GM13977 (cell line): ENCODE measurements around the gene ERBB2.

Experiments used
- DNase-seq: peaks from one replicate; pipeline ENCODE4 v3.0.0; 2012; ENCODE audit warnings: low spot score
- in situ Hi-C: fragments of 300-500 bp; cut with MboI; formaldehyde crosslinking; loops from one replicate; pipeline ENCODE4 v1.12.0; 2022; ENCODE audit warnings: low sequenced_read_pairs, low pct_unique_long_range_greater_than_20kb, mixed read lengths, inconsistent platforms; ENCODE audit not compliant: unreplicated experiment
- TF ChIP-seq, protein P1 (sequence below): IDR thresholded peaks from 2 replicates; pipeline ENCODE4 v1.5.1; 2012; ENCODE audit warnings: mild to moderate bottlenecking, control low read depth; ENCODE audit not compliant: insufficient read depth; ENCODE audit errors: extremely low read depth, missing control alignments

ERBB2 gene

DNA sequence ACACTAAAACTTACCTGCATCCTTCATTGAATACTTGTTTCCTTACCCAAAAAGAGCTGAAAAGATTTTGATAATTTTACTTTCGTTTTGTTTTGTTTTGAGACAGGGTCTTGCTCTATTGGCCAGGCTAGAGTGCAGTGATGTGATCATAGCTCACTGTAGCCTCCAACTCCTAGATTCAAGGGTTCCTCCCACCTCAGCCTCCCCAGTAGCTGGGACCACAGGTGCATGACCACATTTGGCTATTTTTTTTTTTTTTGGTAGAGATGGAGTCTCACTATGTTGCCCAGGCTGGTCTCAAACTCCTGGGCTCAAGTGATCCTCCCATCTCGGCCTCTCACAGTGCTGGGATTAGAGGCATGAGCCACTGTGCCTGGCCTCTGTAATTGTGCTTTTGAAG lies 44.8 kb upstream of the ERBB2 start:
- in situ Hi-C loops: no loop called here
- no peak for DNase-seq
- TF ChIP-seq, protein P1, sequence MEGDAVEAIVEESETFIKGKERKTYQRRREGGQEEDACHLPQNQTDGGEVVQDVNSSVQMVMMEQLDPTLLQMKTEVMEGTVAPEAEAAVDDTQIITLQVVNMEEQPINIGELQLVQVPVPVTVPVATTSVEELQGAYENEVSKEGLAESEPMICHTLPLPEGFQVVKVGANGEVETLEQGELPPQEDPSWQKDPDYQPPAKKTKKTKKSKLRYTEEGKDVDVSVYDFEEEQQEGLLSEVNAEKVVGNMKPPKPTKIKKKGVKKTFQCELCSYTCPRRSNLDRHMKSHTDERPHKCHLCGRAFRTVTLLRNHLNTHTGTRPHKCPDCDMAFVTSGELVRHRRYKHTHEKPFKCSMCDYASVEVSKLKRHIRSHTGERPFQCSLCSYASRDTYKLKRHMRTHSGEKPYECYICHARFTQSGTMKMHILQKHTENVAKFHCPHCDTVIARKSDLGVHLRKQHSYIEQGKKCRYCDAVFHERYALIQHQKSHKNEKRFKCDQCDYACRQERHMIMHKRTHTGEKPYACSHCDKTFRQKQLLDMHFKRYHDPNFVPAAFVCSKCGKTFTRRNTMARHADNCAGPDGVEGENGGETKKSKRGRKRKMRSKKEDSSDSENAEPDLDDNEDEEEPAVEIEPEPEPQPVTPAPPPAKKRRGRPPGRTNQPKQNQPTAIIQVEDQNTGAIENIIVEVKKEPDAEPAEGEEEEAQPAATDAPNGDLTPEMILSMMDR: no peak

GRCh38 chr17:39658346-39658745 lies 41.5 kb upstream of the ERBB2 start:
- no peak for DNase-seq
- in situ Hi-C loops: no loop called here
- TF ChIP-seq, protein P1: no peak

- in situ Hi-C loops: no loop called here
- TF ChIP-seq, protein P1: no peak
- no peak for DNase-seq
Observed at GRCh38 chr17:39658760-39659159, 41.1 kb upstream of the ERBB2 start.

GRCh38 chr17:39659279-39660010 lies 40.4 kb upstream of the ERBB2 start:
- TF ChIP-seq, protein P1: no peak
- no peak for DNase-seq
- in situ Hi-C loops: no loop called here

DNA sequence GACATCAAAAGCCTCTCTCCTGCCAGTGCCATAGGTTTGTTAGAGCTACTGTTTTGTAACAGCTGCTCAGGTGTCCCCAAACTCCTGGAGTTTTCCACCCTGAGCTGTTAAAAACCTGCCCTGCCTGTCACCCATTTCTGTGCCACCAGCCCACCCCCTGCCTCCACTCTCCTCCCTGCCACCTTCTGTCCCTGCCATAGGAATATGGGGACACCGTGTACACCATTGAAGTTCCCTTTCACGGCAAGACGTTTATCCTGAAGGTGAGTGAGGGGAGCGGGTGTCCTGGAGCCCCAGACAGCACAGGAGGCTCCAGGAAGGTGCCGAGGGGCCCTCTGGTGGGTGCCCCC lies 39.9 kb upstream of the ERBB2 start:
- in situ Hi-C loops: no loop called here
- TF ChIP-seq, protein P1: no peak
- no peak for DNase-seq

DNA sequence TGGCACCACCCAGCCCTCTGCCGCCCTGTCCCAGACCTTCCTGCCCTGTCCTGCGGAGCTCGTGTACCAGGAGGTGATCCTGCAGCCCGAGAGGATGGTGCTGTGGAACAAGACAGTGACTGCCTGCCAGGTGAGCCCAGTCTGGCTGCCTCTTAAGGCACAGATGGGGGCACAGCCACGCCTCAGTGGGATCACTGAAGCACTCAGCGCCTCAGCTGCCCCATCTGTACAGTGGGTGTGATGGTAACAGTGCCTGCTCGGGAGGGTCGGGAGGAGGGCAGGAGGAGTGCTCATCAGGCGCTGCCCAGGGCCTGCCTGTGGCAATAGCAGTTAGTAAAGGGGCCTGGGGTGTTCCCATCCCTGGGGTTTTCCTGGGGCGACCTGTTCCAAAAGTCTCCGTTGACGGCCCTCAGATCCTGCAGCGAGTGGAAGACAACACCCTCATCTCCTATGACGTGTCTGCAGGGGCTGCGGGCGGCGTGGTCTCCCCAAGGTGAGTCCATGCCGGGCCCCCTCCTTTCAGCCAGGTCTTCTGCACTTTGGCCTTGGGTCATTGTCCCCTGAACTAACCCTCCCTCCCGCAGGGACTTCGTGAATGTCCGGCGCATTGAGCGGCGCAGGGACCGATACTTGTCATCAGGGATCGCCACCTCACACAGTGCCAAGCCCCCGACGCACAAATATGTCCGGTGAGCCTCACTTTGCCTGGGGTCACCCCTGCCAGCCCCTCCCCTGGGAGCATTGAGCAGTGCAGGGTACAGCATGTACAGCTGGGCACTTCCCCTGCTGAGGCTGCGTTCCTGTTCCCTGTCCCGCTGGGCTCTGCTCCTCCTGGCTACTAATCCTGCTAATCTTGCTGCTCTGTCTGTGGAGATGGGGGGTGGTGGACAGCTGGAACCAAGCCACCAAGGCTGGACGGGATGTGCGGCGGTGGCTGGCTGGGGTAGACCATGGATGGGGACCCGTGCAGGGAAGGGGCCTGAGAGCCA lies 39.2 kb upstream of the ERBB2 start:
- in situ Hi-C loops: no loop called here
- no peak for DNase-seq
- TF ChIP-seq, protein P1: no peak
